ENCODE data around the gene EPHB6. TPM values are rescaled to one million over a fixed set of nuclear protein-coding genes. Genes with fewer than 3 reads are reported as not detected.

Gene EPHB6
- total and polyA plus RNA-seq, 10 of the 15 experiments (the other 5 are each of a cell fraction or from before 2014, with no cell fraction given): 0.06 to 1.3 (median 0.37) TPM; not detected in 2

- peak; percentile 92 for TF ChIP-seq ZNF687 (IDR thresholded peaks at IDR 0.05)
- no peak for TF ChIP-seq ESRRA (IDR thresholded peaks at IDR 0.05; ENCODE audit: low read length)
- TF ChIP-seq ZBTB11 (CRISPR knock-in tag; IDR thresholded peaks at IDR 0.05): no peak; the same call in 1 of the 2 replicates
- no peak for TF ChIP-seq YBX1 (IDR thresholded peaks at IDR 0.05)
- no peak for TF ChIP-seq IRF5 (IDR thresholded peaks at IDR 0.05; ENCODE audit: borderline replicate concordance)
- peak; percentile 80; the same call in 1 of the 2 replicates for TF ChIP-seq ZBTB40 (IDR thresholded peaks at IDR 0.05; ENCODE audit: borderline replicate concordance)
- 0 out of 2 replicates have a peak, but pooled peaks have one; percentile 66 for TF ChIP-seq ZNF24 (IDR thresholded peaks at IDR 0.05)
- peak; percentile 65 for TF ChIP-seq MAX (IDR thresholded peaks at IDR 0.05; ENCODE audit: low read depth, low read length)
- TF ChIP-seq IKZF2 (IDR thresholded peaks at IDR 0.05): peak; percentile 96 to 97
- peak in 1 of 2 experiments; percentile 36; a peak in 1 of 4 replicates for TF ChIP-seq SRF (IDR thresholded peaks at IDR 0.05; ENCODE audit: low read depth in 2 of 2, low read length in 2 of 2)
- peak; percentile 95 for TF ChIP-seq CHD2 (IDR thresholded peaks at IDR 0.05; ENCODE audit: borderline replicate concordance, low read depth, low read length)
- no peak for TF ChIP-seq CTCF (IDR thresholded peaks at IDR 0.05 in 2 of 3, conservative IDR thresholded peaks at IDR 0.05 in 1 of 3; ENCODE audit: control insufficient read depth in 2 of 3, extremely low read depth in 1 of 3, insufficient read depth in 1 of 3, low read depth in 3 of 3, low read length in 3 of 3)
These were observed 45.9 kb upstream of the EPHB6 start (continued) for GRCh38 chr7:142808802-142809583.
